Measurements from ENCODE around the gene ZNF668. TPM values are rescaled to one million over a fixed set of nuclear protein-coding genes. Genes with fewer than 3 reads are reported as not detected.

ZNF668 gene
- total and polyA plus RNA-seq, 2 of the 13 experiments (the other 11 are each of a cell fraction or from before 2014, with no cell fraction given) = 3.8 to 9.8 TPM

GRCh38 chr16:31073142-31073969 lies 684 bp downstream of the ZNF668 start (continued):
- TF ChIP-seq ZNF770 (CRISPR knock-in tag; IDR thresholded peaks at IDR 0.05) (peak; percentile 34), THAP7 (CRISPR knock-in tag; IDR thresholded peaks at IDR 0.05) (no peak), MXD4 (CRISPR knock-in tag; IDR thresholded peaks at IDR 0.05) (peak; percentile 22; the same call in 1 of the 2 replicates), ZKSCAN1 (IDR thresholded peaks at IDR 0.05; ENCODE audit: low read length) (peak; percentile 12; the same call in 1 of the 2 replicates), ERF (CRISPR knock-in tag; IDR thresholded peaks at IDR 0.05) (no peak), SNAPC4 (CRISPR knock-in tag; IDR thresholded peaks at IDR 0.05) (0 out of 2 replicates have a peak, but pooled peaks have one; percentile 11), GPN1 (CRISPR knock-in tag; IDR thresholded peaks at IDR 0.05; ENCODE audit: borderline replicate concordance) (no peak; the same call in 1 of the 2 replicates), ZBTB33 (CRISPR knock-in tag; IDR thresholded peaks at IDR 0.05) (no peak; the same call in 1 of the 2 replicates)
- TF ChIP-seq, protein P1, sequence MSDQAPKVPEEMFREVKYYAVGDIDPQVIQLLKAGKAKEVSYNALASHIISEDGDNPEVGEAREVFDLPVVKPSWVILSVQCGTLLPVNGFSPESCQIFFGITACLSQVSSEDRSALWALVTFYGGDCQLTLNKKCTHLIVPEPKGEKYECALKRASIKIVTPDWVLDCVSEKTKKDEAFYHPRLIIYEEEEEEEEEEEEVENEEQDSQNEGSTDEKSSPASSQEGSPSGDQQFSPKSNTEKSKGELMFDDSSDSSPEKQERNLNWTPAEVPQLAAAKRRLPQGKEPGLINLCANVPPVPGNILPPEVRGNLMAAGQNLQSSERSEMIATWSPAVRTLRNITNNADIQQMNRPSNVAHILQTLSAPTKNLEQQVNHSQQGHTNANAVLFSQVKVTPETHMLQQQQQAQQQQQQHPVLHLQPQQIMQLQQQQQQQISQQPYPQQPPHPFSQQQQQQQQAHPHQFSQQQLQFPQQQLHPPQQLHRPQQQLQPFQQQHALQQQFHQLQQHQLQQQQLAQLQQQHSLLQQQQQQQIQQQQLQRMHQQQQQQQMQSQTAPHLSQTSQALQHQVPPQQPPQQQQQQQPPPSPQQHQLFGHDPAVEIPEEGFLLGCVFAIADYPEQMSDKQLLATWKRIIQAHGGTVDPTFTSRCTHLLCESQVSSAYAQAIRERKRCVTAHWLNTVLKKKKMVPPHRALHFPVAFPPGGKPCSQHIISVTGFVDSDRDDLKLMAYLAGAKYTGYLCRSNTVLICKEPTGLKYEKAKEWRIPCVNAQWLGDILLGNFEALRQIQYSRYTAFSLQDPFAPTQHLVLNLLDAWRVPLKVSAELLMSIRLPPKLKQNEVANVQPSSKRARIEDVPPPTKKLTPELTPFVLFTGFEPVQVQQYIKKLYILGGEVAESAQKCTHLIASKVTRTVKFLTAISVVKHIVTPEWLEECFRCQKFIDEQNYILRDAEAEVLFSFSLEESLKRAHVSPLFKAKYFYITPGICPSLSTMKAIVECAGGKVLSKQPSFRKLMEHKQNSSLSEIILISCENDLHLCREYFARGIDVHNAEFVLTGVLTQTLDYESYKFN (CRISPR knock-in tag; conservative IDR thresholded peaks at IDR 0.05) = no peak; the same call in 1 of the 2 replicates
- TF ChIP-seq, protein P2, sequence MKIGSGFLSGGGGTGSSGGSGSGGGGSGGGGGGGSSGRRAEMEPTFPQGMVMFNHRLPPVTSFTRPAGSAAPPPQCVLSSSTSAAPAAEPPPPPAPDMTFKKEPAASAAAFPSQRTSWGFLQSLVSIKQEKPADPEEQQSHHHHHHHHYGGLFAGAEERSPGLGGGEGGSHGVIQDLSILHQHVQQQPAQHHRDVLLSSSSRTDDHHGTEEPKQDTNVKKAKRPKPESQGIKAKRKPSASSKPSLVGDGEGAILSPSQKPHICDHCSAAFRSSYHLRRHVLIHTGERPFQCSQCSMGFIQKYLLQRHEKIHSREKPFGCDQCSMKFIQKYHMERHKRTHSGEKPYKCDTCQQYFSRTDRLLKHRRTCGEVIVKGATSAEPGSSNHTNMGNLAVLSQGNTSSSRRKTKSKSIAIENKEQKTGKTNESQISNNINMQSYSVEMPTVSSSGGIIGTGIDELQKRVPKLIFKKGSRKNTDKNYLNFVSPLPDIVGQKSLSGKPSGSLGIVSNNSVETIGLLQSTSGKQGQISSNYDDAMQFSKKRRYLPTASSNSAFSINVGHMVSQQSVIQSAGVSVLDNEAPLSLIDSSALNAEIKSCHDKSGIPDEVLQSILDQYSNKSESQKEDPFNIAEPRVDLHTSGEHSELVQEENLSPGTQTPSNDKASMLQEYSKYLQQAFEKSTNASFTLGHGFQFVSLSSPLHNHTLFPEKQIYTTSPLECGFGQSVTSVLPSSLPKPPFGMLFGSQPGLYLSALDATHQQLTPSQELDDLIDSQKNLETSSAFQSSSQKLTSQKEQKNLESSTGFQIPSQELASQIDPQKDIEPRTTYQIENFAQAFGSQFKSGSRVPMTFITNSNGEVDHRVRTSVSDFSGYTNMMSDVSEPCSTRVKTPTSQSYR (CRISPR knock-in tag; IDR thresholded peaks at IDR 0.05; ENCODE audit: borderline replicate concordance) = peak; percentile 44; the same call in 1 of the 2 replicates

Data from HepG2 (cell line).